HCT116 (cell line): ENCODE data around the gene KIAA1549.

Source experiments
- EZH2 ChIP-seq: fragments of 200-600 bp; sonication (generic); IDR thresholded peaks from 2 replicates; pipeline ENCODE4 v1.6.1; 2017; ENCODE audit warnings: antibody characterized with exemption, mixed run types
- POLR2AphosphoS5 ChIP-seq: IDR thresholded peaks from 2 replicates; pipeline ENCODE4 v1.6.1; 2011; ENCODE audit warnings: mild to moderate bottlenecking, low read depth, low read length, moderate library complexity
- RAD21 ChIP-seq: IDR thresholded peaks from 2 replicates; pipeline ENCODE4 v1.6.1; 2012; ENCODE audit warnings: low read depth, mild to moderate bottlenecking
- SP1 ChIP-seq: IDR thresholded peaks from 2 replicates; pipeline ENCODE4 v1.6.1; 2012; ENCODE audit warnings: low read depth
- ZFX ChIP-seq: fragments of 450-650 bp; IDR thresholded peaks from 2 replicates; pipeline ENCODE4 v1.6.1; 2017
- TF ChIP-seq, protein P1 (sequence below), 3 experiments: fragments of 200-600 bp in 1 of 3; sonication (generic) in 1 of 3; IDR thresholded peaks in 2 of 3; conservative IDR thresholded peaks in 1 of 3; 2 replicates each; pipeline ENCODE4 v1.5.1; 2012 to 2017; ENCODE audit warnings: low read depth in 2 of 3, low read length in 2 of 3, antibody characterized with exemption in 1 of 3, borderline replicate concordance in 1 of 3, control low read depth in 1 of 3, mild to moderate bottlenecking in 1 of 3, mixed read lengths in 1 of 3, mixed run types in 1 of 3, moderate library complexity in 1 of 3; ENCODE audit not compliant: insufficient read depth in 1 of 3
- TF ChIP-seq, protein P2 (sequence below): IDR thresholded peaks from 2 replicates; pipeline ENCODE4 v1.6.1; 2012
- TF ChIP-seq, protein P3 (sequence below): IDR thresholded peaks from 2 replicates; pipeline ENCODE4 v1.6.1; 2012; ENCODE audit warnings: low read depth

DNA sequence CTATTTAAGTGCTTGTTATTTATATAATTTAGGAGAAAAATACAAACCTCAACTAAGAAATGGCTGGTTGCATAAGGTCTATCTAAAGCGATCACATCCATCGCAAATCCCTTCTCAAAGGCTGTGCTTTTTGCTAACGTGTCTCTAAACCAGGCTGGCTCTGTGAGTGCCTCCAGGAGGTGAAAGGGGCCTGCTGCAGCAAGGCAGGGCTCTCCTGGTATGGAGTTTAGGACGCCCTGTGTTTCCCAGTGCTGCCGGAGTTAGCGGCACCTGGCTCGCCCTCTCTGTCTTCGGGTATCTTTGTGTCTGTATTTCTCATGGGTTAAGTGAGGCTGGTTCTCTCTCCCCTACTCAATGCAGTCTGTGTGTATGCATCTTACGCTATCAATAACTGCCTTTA, 114.8 kb downstream of the KIAA1549 start:
- TF ChIP-seq, protein P1, sequence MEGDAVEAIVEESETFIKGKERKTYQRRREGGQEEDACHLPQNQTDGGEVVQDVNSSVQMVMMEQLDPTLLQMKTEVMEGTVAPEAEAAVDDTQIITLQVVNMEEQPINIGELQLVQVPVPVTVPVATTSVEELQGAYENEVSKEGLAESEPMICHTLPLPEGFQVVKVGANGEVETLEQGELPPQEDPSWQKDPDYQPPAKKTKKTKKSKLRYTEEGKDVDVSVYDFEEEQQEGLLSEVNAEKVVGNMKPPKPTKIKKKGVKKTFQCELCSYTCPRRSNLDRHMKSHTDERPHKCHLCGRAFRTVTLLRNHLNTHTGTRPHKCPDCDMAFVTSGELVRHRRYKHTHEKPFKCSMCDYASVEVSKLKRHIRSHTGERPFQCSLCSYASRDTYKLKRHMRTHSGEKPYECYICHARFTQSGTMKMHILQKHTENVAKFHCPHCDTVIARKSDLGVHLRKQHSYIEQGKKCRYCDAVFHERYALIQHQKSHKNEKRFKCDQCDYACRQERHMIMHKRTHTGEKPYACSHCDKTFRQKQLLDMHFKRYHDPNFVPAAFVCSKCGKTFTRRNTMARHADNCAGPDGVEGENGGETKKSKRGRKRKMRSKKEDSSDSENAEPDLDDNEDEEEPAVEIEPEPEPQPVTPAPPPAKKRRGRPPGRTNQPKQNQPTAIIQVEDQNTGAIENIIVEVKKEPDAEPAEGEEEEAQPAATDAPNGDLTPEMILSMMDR (IDR thresholded peaks at IDR 0.05 in 2 of 3, conservative IDR thresholded peaks at IDR 0.05 in 1 of 3; ENCODE audit: borderline replicate concordance in 1 of 3, insufficient read depth in 1 of 3, low read depth in 2 of 3, low read length in 2 of 3), result no peak
- TF ChIP-seq RAD21, result no peak
- no peak for TF ChIP-seq ZFX
- TF ChIP-seq SP1, result no peak
- TF ChIP-seq POLR2AphosphoS5, result no peak
- TF ChIP-seq, protein P2, sequence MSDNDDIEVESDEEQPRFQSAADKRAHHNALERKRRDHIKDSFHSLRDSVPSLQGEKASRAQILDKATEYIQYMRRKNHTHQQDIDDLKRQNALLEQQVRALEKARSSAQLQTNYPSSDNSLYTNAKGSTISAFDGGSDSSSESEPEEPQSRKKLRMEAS, result no peak
- TF ChIP-seq EZH2, result no peak
- TF ChIP-seq, protein P3, sequence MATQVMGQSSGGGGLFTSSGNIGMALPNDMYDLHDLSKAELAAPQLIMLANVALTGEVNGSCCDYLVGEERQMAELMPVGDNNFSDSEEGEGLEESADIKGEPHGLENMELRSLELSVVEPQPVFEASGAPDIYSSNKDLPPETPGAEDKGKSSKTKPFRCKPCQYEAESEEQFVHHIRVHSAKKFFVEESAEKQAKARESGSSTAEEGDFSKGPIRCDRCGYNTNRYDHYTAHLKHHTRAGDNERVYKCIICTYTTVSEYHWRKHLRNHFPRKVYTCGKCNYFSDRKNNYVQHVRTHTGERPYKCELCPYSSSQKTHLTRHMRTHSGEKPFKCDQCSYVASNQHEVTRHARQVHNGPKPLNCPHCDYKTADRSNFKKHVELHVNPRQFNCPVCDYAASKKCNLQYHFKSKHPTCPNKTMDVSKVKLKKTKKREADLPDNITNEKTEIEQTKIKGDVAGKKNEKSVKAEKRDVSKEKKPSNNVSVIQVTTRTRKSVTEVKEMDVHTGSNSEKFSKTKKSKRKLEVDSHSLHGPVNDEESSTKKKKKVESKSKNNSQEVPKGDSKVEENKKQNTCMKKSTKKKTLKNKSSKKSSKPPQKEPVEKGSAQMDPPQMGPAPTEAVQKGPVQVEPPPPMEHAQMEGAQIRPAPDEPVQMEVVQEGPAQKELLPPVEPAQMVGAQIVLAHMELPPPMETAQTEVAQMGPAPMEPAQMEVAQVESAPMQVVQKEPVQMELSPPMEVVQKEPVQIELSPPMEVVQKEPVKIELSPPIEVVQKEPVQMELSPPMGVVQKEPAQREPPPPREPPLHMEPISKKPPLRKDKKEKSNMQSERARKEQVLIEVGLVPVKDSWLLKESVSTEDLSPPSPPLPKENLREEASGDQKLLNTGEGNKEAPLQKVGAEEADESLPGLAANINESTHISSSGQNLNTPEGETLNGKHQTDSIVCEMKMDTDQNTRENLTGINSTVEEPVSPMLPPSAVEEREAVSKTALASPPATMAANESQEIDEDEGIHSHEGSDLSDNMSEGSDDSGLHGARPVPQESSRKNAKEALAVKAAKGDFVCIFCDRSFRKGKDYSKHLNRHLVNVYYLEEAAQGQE, result no peak
